Measurements from ENCODE around the gene ERCC6L. TPM values are rescaled to one million over a fixed set of nuclear protein-coding genes. Genes with fewer than 3 reads are reported as not detected.

The ERCC6L gene
- total RNA-seq, 4 donors from 2014 or later, result under 0.01 to 0.21 TPM; not detected in 2

DNA sequence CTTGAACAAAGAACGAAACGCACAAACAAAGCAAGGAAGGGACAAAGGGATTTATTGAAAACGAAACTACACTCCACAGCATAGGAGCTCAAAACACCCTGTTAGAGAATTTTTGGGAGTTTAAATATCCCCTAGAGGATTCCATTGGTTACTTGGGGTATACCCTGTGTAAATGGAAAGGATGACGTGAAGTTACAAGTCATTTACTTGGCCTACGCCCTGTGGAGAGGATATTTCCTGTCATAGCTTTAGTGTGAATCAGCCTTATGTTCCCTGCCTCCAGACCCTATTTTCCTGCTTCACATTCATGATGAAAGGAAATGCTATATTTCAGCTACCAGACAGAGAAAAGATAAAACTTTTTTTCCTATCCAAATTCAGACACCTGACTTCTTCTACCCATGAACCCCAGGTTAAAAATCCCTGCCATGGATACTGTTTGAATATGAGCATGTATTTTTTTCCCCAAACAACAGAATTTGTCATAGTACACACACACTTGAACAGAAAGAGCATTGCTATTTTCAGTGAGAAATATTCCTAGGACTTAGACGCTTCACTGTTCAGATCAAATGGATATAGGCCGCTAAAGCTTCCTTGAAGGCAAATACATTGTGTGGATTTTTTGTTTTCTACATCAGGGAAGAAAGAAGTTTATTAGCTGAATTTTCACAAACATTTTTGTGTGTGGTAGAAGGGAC lies 36.8 kb downstream of the ERCC6L start:
- 74 to 75% methylated on average over 7 of the region's 7 CpGs for WGBS, 2 donors
- no peak overlapping the region for H3K4me3 ChIP-seq

GRCh38 chrX:72182924-72183323 lies 55.9 kb downstream of the ERCC6L start:
- no peak for DNase-seq (ENCODE audit: low spot score in 2 of 2)
- Histone ChIP-seq H3K4me3 (peak overlapping the region in 1 of 4 donors; percentile 67), H3K9me3 (no peaks in the 10 kb centered on the region), H3K4me1 (peaks cover 0 to 23% (median 0%) of the 10 kb centered on the region in 4 donors), H3K27me3 (no peaks in the 10 kb centered on the region), H3K36me3 (peaks cover 0 to 11% (median 0%) of the 10 kb centered on the region in 3 donors), H3K27ac (no peak overlapping the region)
- TF ChIP-seq CTCF (IDR thresholded peaks at IDR 0.05), result no peak
- TF ChIP-seq POLR2A (IDR thresholded peaks at IDR 0.05), result no peak
- TF ChIP-seq EP300 (IDR thresholded peaks at IDR 0.05), result no peak
- WGBS, 2 donors, result 75 to 93% methylated on average over 2 of the region's 2 CpGs

More for the DNA sequence above, 36.8 kb downstream of the ERCC6L start:
- peaks cover 0 to 34% (median 0%) of the 10 kb centered on the region in 3 donors for H3K36me3 ChIP-seq
- no peak for DNase-seq (ENCODE audit: low spot score in 2 of 2)
- H3K27ac ChIP-seq, result no peak overlapping the region
- TF ChIP-seq CTCF (IDR thresholded peaks at IDR 0.05) (no peak), POLR2A (IDR thresholded peaks at IDR 0.05) (no peak), EP300 (IDR thresholded peaks at IDR 0.05) (no peak)
- H3K4me1 ChIP-seq, result no peaks in the 10 kb centered on the region
- no peaks in the 10 kb centered on the region for H3K9me3 ChIP-seq
- peaks cover 0 to 10% of the 10 kb centered on the region in 2 donors for H3K27me3 ChIP-seq

GRCh38 chrX:72181178-72182125 lies 57.4 kb downstream of the ERCC6L start, which contains the start of gene PIN4:
Gene PIN4, plus strand, starts transcription at chrX:72181757. Its CDS starts 29 bp downstream, at chrX:72181786.
- 1 to 25% methylated on average over 26 to 45 of the region's 46 CpGs for whole genome bisulfite sequencing, 2 donors

DNA sequence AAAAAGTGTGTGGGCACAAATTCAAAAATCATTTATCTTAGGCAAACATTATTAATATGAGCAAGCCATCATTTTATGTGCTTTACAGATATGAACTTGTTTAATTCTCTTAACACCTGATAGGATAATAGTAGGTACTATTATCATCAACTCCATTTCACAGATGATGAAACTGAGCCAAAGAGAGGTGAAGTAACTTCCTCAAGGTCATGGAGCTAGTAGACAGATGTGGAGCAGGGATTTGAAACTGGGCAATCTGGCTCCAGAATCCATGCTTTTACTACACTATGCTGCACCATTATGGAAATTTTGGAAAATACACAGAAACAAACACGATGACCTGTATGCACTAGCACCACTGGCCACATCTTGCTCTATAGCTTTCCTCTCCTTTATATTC lies 58.3 kb downstream of the ERCC6L start:
- WGBS, 2 donors, result 30 to 52% methylated on average over 1 of the region's 1 CpG
- DNase-seq (ENCODE audit: low spot score in 2 of 2), result no peak
- Histone ChIP-seq H3K4me3 (peak overlapping the region in 1 of 4 donors; percentile 67), H3K27me3 (no peaks in the 10 kb centered on the region), H3K4me1 (peaks cover 0 to 23% (median 0%) of the 10 kb centered on the region in 4 donors), H3K9me3 (no peaks in the 10 kb centered on the region), H3K36me3 (no peaks in the 10 kb centered on the region), H3K27ac (peak overlapping the region in 3 of 4 donors; percentile 71 to 84 (median 73))
- TF ChIP-seq EP300 (IDR thresholded peaks at IDR 0.05), result no peak
- TF ChIP-seq CTCF (IDR thresholded peaks at IDR 0.05), result no peak
- TF ChIP-seq POLR2A (IDR thresholded peaks at IDR 0.05), result no peak

More at GRCh38 chrX:72181178-72182125, 57.4 kb downstream of the ERCC6L start, which contains the start of gene PIN4:
- Histone ChIP-seq H3K36me3 (no peaks in the 10 kb centered on the region), H3K4me1 (peaks cover 0 to 23% (median 0%) of the 10 kb centered on the region in 4 donors), H3K27ac (peak within 1 kb of the TSS in 3 of 4 donors; percentile 71 to 84 (median 73)), H3K9me3 (no peaks in the 10 kb centered on the region), H3K27me3 (no peaks in the 10 kb centered on the region), H3K4me3 (peak within 1 kb of the TSS; percentile 49 to 67 (median 53))
- peak; percentile 65 to 82 for DNase-seq (ENCODE audit: low spot score in 2 of 2)
- TF ChIP-seq EP300 (IDR thresholded peaks at IDR 0.05) (peak in 1 of 2 donors; percentile 77), POLR2A (IDR thresholded peaks at IDR 0.05) (peak in 1 of 2 donors; percentile 56), CTCF (IDR thresholded peaks at IDR 0.05) (no peak)
